Measurements from ENCODE around the gene FBXO44. TPM values are rescaled to one million over a fixed set of nuclear protein-coding genes. Genes with fewer than 3 reads are reported as not detected.
"Not testable (repeated sequence)": the region's sequence is repeated elsewhere in the genome, so short reads cannot be mapped to it uniquely, and the experiment has no call there.

FBXO44 gene
- total RNA-seq, 4 donors from 2014 or later = 11.2 to 43.7 (median 15.0) TPM

DNA sequence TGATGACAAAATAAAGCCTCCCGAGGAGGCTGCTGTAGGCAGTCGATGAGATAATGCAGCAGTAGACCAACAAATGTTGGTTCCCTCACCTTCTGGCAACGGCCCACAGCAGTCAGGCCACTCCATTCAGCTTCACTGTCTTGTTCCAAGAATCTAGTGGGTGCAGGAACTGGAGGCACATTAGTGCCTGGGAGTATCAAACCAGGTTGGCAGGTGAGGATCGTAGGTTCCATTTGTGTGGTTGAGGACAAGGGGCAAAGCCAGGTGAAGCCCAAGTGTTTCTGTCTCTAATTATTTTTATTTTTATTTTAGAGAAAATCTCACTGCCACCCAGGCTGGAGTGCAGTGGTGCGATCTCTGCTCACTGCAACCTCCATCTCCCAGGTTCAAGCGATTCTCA lies 13.7 kb upstream of the FBXO44 start:
- no peak for DNase-seq
- H3K36me3 ChIP-seq = no peaks in the 10 kb centered on the region
- no peak overlapping the region for H3K4me3 ChIP-seq
- no peaks in the 10 kb centered on the region for H3K9me3 ChIP-seq
- H3K27ac ChIP-seq = no peak overlapping the region
- no peaks in the 10 kb centered on the region for H3K27me3 ChIP-seq
- TF ChIP-seq POLR2A (IDR thresholded peaks at IDR 0.05) = no peak
- TF ChIP-seq, protein P1, sequence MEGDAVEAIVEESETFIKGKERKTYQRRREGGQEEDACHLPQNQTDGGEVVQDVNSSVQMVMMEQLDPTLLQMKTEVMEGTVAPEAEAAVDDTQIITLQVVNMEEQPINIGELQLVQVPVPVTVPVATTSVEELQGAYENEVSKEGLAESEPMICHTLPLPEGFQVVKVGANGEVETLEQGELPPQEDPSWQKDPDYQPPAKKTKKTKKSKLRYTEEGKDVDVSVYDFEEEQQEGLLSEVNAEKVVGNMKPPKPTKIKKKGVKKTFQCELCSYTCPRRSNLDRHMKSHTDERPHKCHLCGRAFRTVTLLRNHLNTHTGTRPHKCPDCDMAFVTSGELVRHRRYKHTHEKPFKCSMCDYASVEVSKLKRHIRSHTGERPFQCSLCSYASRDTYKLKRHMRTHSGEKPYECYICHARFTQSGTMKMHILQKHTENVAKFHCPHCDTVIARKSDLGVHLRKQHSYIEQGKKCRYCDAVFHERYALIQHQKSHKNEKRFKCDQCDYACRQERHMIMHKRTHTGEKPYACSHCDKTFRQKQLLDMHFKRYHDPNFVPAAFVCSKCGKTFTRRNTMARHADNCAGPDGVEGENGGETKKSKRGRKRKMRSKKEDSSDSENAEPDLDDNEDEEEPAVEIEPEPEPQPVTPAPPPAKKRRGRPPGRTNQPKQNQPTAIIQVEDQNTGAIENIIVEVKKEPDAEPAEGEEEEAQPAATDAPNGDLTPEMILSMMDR (IDR thresholded peaks at IDR 0.05) = no peak
- no peaks in the 10 kb centered on the region for H3K4me1 ChIP-seq

DNA sequence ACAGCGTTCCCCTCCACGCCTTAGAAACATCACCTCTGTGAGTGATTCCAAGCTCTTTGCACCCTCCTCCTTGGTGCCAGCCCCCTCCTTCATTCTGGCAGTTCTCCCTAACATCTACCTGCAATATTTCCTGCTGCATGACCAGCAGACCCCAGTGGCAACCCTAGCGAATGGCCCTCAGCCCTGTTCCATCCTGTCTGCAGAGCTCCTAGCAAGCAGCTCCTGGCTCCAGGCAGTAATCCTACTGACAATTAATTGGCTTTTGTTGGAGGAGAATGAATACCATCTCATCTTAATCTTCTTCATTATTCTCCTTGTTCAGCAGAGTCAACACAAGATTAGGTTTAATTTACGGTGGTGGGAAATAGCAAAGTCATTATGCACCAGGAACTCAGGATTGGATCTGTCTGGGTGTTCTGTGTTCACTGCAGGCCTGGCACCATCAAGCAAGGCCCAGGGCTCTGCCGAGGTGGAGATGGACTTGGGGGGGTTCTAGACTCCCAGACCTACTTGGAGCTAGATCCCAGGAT lies 12.8 kb upstream of the FBXO44 start:
- TF ChIP-seq POLR2A (IDR thresholded peaks at IDR 0.05) = no peak
- TF ChIP-seq, protein P1 (IDR thresholded peaks at IDR 0.05) = no peak

DNA sequence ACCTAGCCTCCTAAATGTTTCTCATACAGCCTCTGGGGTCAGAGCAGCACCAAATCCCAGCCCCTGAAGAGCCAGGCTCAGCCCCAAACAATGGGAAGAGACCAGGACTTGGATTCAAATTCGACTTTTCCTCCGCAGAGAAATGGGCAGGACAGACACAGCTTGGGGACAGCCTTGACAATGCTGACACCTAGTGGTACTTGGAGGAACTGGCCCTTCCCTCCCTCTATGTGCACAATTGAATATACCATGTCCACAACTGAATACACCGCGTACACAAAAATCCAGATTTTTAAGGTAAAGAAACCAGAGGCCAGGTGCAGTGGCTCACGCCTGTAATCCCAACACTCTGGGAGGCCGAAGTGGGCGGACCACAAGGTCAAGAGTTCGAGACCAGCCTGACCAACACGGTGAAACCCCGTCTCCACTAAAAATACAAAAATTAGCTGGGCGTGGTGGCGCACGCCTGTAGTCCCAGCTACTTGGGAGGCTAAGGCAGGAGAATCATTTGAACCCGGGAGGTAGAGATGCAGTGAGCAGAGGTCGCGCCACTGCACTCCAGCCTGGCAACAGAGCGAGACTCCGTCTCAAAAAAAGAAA lies 12.2 kb upstream of the FBXO44 start:
- not testable (repeated sequence) for H3K4me1 ChIP-seq, H3K27me3 ChIP-seq, H3K36me3 ChIP-seq, H3K27ac ChIP-seq, H3K9me3 ChIP-seq, H3K4me3 ChIP-seq
- DNase-seq = peak; percentile 63 to 86 (median 70)
- TF ChIP-seq, protein P1 (IDR thresholded peaks at IDR 0.05) = peak; percentile 94 to 98 (median 94)

More for the DNA sequence above, 12.8 kb upstream of the FBXO44 start:
- Histone ChIP-seq H3K9me3 (no peaks in the 10 kb centered on the region), H3K36me3 (no peaks in the 10 kb centered on the region), H3K4me3 (no peak overlapping the region), H3K27me3 (no peaks in the 10 kb centered on the region), H3K27ac (no peak overlapping the region), H3K4me1 (no peaks in the 10 kb centered on the region)
- no peak for DNase-seq

DNA sequence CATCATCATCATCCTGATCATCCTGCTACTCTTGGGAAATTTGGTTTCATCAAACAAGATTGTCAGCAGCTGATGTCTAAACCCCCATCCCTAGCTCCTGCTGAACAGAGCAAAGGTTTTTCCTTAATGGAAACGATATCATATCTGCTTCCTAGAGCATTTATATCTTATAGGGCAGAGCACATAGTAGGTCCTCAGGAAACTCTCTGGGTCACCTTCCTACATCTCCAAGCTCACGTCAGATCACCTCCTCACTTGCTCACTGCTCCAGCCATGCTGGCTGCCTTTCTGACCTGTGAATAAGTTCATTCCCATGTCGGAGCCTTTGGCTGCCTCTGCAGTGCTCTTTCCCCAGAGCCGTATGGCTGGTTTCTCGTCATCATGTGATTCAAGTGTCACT lies 10.9 kb upstream of the FBXO44 start:
- no peak for TF ChIP-seq POLR2A (IDR thresholded peaks at IDR 0.05)
- TF ChIP-seq, protein P1 (IDR thresholded peaks at IDR 0.05) = no peak
- H3K36me3 ChIP-seq = no peaks in the 10 kb centered on the region
- peaks cover 0 to 4% (median under 1%) of the 10 kb centered on the region in 4 donors for H3K4me1 ChIP-seq
- H3K27ac ChIP-seq = no peak overlapping the region
- no peaks in the 10 kb centered on the region for H3K9me3 ChIP-seq
- DNase-seq = no peak
- no peak overlapping the region for H3K4me3 ChIP-seq
- no peaks in the 10 kb centered on the region for H3K27me3 ChIP-seq

DNA sequence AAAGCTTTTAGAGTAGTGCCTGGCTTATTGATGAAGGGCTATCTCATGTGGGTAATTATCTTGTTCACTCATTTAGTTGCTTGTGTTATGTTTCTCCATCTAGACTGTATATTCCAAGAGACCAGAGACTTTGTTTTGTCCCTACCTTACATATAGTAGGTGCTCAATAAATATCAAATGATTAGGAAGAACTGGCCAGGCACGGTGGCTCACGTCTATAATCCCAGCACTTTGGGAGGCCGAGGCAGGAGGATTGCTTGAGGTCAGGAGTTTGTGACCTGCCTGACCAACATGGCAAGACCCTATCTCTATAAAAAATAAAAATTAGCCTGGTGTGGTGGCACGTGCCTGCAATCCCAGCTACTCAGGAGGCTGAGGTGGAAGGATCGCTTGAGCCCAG lies 9.4 kb upstream of the FBXO44 start:
- Histone ChIP-seq H3K4me3 (no peak overlapping the region), H3K27ac (no peak overlapping the region), H3K36me3 (no peaks in the 10 kb centered on the region), H3K27me3 (peaks cover 0 to 7% of the 10 kb centered on the region in 2 donors), H3K4me1 (peaks cover 0 to 19% (median 9%) of the 10 kb centered on the region in 4 donors), H3K9me3 (no peaks in the 10 kb centered on the region)
- TF ChIP-seq POLR2A (IDR thresholded peaks at IDR 0.05) = no peak
- TF ChIP-seq, protein P1 (IDR thresholded peaks at IDR 0.05) = no peak
- DNase-seq = no peak
